ENCODE measurements around the gene TNNI3K.

TNNI3K gene

GRCh38 chr1:74388855-74389254, 153.7 kb downstream of the TNNI3K start:
- DNase-seq (ENCODE audit: extremely low read depth in 1 of 2, low read depth in 1 of 2): no peak

GRCh38 chr1:74392186-74392585, 157.0 kb downstream of the TNNI3K start:
- no peak for DNase-seq (ENCODE audit: extremely low read depth in 1 of 2, low read depth in 1 of 2)

- DNase-seq (ENCODE audit: extremely low read depth in 1 of 2, low read depth in 1 of 2): no peak
Observed at GRCh38 chr1:74392840-74393239, 157.7 kb downstream of the TNNI3K start.

- DNase-seq (ENCODE audit: extremely low read depth in 1 of 2, low read depth in 1 of 2): no peak
Observed at GRCh38 chr1:74395571-74395970, 160.4 kb downstream of the TNNI3K start.

GRCh38 chr1:74396462-74396861, 161.3 kb downstream of the TNNI3K start:
- no peak for DNase-seq (ENCODE audit: extremely low read depth in 1 of 2, low read depth in 1 of 2)

- DNase-seq (ENCODE audit: extremely low read depth in 1 of 2, low read depth in 1 of 2): no peak
Observed at GRCh38 chr1:74396933-74397332, 161.7 kb downstream of the TNNI3K start.

GRCh38 chr1:74399249-74399648, 164.1 kb downstream of the TNNI3K start:
- DNase-seq (ENCODE audit: extremely low read depth in 1 of 2, low read depth in 1 of 2): no peak

GRCh38 chr1:74402873-74403272, 167.7 kb downstream of the TNNI3K start:
- no peak for DNase-seq (ENCODE audit: extremely low read depth in 1 of 2, low read depth in 1 of 2)

- no peak for DNase-seq (ENCODE audit: extremely low read depth in 1 of 2, low read depth in 1 of 2)
Observed at GRCh38 chr1:74403606-74404005, 168.4 kb downstream of the TNNI3K start.

- DNase-seq (ENCODE audit: extremely low read depth in 1 of 2, low read depth in 1 of 2): no peak
Observed at GRCh38 chr1:74406759-74407158, 171.6 kb downstream of the TNNI3K start.

GRCh38 chr1:74407902-74408301, 172.7 kb downstream of the TNNI3K start:
- DNase-seq (ENCODE audit: extremely low read depth in 1 of 2, low read depth in 1 of 2): no peak

GRCh38 chr1:74412244-74412643, 177.1 kb downstream of the TNNI3K start:
- DNase-seq (ENCODE audit: extremely low read depth in 1 of 2, low read depth in 1 of 2): no peak

- no peak for DNase-seq (ENCODE audit: extremely low read depth in 1 of 2, low read depth in 1 of 2)
Observed at GRCh38 chr1:74415935-74416334, 180.7 kb downstream of the TNNI3K start.

- no peak for DNase-seq (ENCODE audit: extremely low read depth in 1 of 2, low read depth in 1 of 2)
Observed at GRCh38 chr1:74419611-74420010, 184.4 kb downstream of the TNNI3K start.

GRCh38 chr1:74420467-74420866, 185.3 kb downstream of the TNNI3K start:
- DNase-seq (ENCODE audit: extremely low read depth in 1 of 2, low read depth in 1 of 2): no peak

GRCh38 chr1:74422421-74423292, 187.5 kb downstream of the TNNI3K start:
- no peak for DNase-seq (ENCODE audit: extremely low read depth in 1 of 2, low read depth in 1 of 2)

GRCh38 chr1:74423471-74423870, 188.3 kb downstream of the TNNI3K start:
- no peak for DNase-seq (ENCODE audit: extremely low read depth in 1 of 2, low read depth in 1 of 2)

GRCh38 chr1:74425676-74426075, 190.5 kb downstream of the TNNI3K start:
- DNase-seq (ENCODE audit: extremely low read depth in 1 of 2, low read depth in 1 of 2): no peak

GRCh38 chr1:74426208-74426937, 191.2 kb downstream of the TNNI3K start:
- DNase-seq (ENCODE audit: extremely low read depth in 1 of 2, low read depth in 1 of 2): no peak

GRCh38 chr1:74427681-74428080, 192.5 kb downstream of the TNNI3K start:
- no peak for DNase-seq (ENCODE audit: extremely low read depth in 1 of 2, low read depth in 1 of 2)

- no peak for DNase-seq (ENCODE audit: extremely low read depth in 1 of 2, low read depth in 1 of 2)
Observed at GRCh38 chr1:74429580-74429979, 194.4 kb downstream of the TNNI3K start.

- DNase-seq (ENCODE audit: extremely low read depth in 1 of 2, low read depth in 1 of 2): no peak
Observed at GRCh38 chr1:74430342-74430934, 195.3 kb downstream of the TNNI3K start.

Data from stimulated activated CD8-positive, alpha-beta memory T cell treated with anti-CD3 and anti-CD28 coated beads, Interleukin-7, amount 100 ng/mL, for 48 hours (primary cell).